RWPE2 (cell line): Measurements from ENCODE around the gene CA5A.
"Not testable (repeated sequence)": the region's sequence is repeated elsewhere in the genome, so short reads cannot be mapped to it uniquely, and the experiment has no call there.

Source experiments
- ATAC-seq: fragments of 200-7000 bp; cut with Tn5 transposase; 3 replicates; pipeline ENCODE4 v1.9.1; 2021; ENCODE audit warnings: low read depth
- DNase-seq: peaks from one replicate; pipeline ENCODE4 v3.0.0-alpha.2; 2020; ENCODE audit warnings: low spot score
- H3K27ac ChIP-seq: fragments of 450-650 bp; 2 replicates; pipeline ENCODE4 v1.5.1; 2017; ENCODE audit warnings: mild to moderate bottlenecking; ENCODE audit not compliant: poor library complexity, severe bottlenecking
- H3K27me3 ChIP-seq: fragments of 250-450 bp; sonication (Bioruptor Pico); 2 replicates; pipeline ENCODE4 v1.5.1; 2021; ENCODE audit warnings: mild to moderate bottlenecking, moderate library complexity; ENCODE audit not compliant: insufficient read depth, poor library complexity, severe bottlenecking
- H3K36me3 ChIP-seq: fragments of 250-450 bp; sonication (Bioruptor Pico); 2 replicates; pipeline ENCODE4 v1.5.1; 2020; ENCODE audit warnings: low read depth, mild to moderate bottlenecking, moderate library complexity
- H3K4me1 ChIP-seq: fragments of 250-450 bp; sonication (Bioruptor Pico); 2 replicates; pipeline ENCODE4 v1.5.1; 2021; ENCODE audit warnings: mild to moderate bottlenecking, moderate library complexity; ENCODE audit not compliant: insufficient read depth, poor library complexity, severe bottlenecking
- H3K4me3 ChIP-seq: fragments of 250-450 bp; sonication (Bioruptor Pico); 2 replicates; pipeline ENCODE4 v1.5.1; 2021; ENCODE audit warnings: mild to moderate bottlenecking, moderate library complexity; ENCODE audit not compliant: severe bottlenecking
- H3K9me3 ChIP-seq: fragments of 250-450 bp; sonication (Bioruptor Pico); 2 replicates; pipeline ENCODE4 v1.5.1; 2021; ENCODE audit warnings: mild to moderate bottlenecking, moderate library complexity; ENCODE audit not compliant: severe bottlenecking
- TF ChIP-seq, protein P1 (sequence below): fragments of 450-650 bp; IDR thresholded peaks from one replicate; pipeline ENCODE4 v1.5.1; 2017; ENCODE audit warnings: mild to moderate bottlenecking, moderate library complexity; ENCODE audit not compliant: poor library complexity, severe bottlenecking

Gene CA5A

DNA sequence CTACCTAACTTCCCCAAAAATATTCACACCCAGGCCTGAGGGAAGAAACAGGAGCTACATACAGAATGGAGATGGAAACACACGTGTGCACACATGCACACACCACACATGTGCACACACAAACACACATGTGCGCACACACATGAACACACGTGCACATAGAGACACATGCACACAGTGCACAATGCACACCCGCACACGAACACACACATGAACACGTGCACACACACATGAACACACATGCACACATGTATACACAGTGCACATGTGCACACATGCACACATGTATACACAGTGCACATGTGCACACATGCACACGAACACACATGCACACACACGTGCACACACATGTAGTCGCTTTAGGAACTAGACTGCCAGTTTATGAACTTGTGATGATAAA is 18.8 kb downstream of the CA5A start:
- H3K27me3 ChIP-seq, result no peaks in the 10 kb centered on the region
- ATAC-seq (no peak), DNase-seq (no peak)
- H3K4me3 ChIP-seq, result no peak overlapping the region
- H3K27ac ChIP-seq, result no peak overlapping the region
- H3K4me1 ChIP-seq, result no peaks in the 10 kb centered on the region
- TF ChIP-seq, protein P1, sequence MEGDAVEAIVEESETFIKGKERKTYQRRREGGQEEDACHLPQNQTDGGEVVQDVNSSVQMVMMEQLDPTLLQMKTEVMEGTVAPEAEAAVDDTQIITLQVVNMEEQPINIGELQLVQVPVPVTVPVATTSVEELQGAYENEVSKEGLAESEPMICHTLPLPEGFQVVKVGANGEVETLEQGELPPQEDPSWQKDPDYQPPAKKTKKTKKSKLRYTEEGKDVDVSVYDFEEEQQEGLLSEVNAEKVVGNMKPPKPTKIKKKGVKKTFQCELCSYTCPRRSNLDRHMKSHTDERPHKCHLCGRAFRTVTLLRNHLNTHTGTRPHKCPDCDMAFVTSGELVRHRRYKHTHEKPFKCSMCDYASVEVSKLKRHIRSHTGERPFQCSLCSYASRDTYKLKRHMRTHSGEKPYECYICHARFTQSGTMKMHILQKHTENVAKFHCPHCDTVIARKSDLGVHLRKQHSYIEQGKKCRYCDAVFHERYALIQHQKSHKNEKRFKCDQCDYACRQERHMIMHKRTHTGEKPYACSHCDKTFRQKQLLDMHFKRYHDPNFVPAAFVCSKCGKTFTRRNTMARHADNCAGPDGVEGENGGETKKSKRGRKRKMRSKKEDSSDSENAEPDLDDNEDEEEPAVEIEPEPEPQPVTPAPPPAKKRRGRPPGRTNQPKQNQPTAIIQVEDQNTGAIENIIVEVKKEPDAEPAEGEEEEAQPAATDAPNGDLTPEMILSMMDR, result no peak
- no peaks in the 10 kb centered on the region for H3K36me3 ChIP-seq
- H3K9me3 ChIP-seq, result no peaks in the 10 kb centered on the region

DNA sequence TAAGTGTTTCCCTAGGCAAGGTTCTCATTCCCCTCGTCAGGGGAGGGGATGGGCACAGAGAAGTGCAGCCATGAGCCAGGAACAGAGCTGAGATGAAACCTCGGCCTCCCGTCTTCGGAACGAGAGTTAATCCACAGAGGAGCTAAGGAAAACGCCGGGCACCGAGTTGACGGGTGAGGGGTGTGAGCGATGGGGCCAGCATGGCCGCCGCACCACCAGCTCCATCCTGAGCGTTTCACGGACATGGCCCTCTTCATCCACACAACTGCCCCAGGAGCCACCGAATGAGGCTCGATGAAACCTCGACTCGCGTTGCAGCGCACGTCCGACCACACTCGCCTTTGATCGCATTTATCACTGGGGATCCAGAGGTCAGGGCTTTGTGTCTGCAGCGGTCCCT is 21.5 kb downstream of the CA5A start:
- Histone ChIP-seq H3K27me3 (no peaks in the 10 kb centered on the region), H3K9me3 (no peaks in the 10 kb centered on the region), H3K36me3 (no peaks in the 10 kb centered on the region), H3K4me1 (no peaks in the 10 kb centered on the region), H3K4me3 (no peak overlapping the region), H3K27ac (no peak overlapping the region)
- DNase-seq (no peak), ATAC-seq (no peak)
- TF ChIP-seq, protein P1, result no peak

DNA sequence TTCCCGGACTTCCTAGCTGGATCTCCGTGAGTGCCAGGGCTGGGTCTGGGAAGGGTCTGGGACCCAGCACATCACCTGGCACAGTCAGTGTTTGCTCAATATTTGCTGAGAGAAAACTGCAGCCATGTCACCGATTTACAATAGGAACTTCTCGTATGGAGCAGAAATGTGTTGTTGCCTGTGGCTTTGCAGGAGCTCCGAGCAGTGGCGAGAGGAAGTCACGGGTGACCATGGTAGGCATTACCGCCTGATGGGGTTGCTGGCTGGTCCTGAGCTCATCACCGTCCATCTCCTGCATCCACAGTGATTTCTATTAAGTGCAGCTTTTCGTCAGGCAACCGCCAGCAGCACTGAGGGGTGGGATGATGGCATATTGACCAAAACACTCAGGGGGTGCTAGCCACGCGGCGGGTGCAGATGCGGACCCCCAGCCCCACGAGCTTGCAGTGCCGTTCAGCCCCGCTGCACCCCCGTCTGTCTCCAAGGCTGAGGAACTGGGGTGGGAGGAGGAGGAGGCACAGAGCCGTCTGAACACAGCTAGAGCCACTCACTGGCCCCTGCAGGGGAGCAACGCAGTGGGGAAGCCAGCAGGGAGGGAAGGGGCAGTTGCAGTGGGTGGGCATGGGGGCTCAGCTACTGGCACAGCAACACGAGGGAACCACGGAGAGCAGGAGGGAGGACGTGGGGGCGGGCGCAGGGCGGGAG is 22.2 kb downstream of the CA5A start:
- H3K9me3 ChIP-seq, H3K4me3 ChIP-seq, H3K4me1 ChIP-seq, H3K27ac ChIP-seq, ATAC-seq, DNase-seq, H3K36me3 ChIP-seq, H3K27me3 ChIP-seq: not testable (repeated sequence)

DNA sequence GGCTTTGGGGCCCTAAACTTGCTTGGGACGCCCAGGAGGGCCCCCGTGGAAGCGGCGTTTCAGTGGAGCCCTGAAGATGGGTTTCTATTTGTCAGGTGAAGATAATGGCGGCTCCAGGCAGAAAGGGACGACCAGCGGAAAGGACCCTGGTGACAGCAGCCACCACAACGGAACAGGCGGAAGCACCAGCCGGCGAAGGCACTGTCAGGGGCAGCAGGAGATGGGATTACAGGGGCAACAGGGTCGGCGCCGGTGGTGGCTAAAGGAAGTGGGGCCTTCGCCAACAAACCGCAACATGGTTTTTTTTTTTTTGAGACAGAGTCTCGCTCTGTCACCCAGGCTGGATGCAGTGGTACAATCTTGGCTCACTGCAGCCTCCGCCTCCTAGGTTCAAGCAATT is 23.6 kb downstream of the CA5A start:
- H3K4me3 ChIP-seq, ATAC-seq, H3K27me3 ChIP-seq, H3K27ac ChIP-seq, H3K9me3 ChIP-seq, DNase-seq, H3K4me1 ChIP-seq, H3K36me3 ChIP-seq: not testable (repeated sequence)

DNA sequence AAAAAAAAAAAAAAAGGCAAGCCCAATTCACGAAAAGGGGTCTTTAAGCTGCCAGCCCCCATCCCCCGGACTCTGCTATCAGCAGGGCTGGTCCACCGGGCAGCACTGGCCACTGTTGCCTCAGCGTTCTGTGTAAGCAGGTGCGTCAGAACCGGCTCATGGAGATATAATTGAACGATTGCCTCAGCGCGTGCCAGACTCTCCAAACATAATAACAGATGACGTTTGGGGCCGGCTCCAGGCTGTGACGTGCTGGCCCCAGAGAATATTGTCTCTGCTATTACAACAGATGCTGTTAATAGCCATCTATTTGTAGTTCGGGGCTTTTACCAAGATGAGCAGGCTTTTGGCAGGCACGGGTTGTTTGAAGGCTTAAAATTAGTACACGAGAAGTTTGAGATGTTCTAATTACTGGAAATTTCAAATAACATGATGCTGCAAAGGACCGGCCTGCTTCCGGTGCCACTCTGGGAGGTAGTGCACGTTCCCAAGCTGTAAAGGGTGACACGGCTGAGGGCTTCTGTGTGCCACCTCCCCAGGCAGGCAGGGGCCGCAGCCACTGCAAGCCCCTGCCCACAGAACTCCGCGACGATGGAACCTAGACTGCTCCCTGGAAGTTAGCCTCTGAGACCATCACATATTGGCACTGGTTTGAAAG is 25.1 kb downstream of the CA5A start:
- H3K27me3 ChIP-seq, H3K9me3 ChIP-seq, H3K27ac ChIP-seq, DNase-seq, H3K36me3 ChIP-seq, H3K4me1 ChIP-seq, H3K4me3 ChIP-seq: not testable (repeated sequence)
- ATAC-seq, result peak; percentile 74

DNA sequence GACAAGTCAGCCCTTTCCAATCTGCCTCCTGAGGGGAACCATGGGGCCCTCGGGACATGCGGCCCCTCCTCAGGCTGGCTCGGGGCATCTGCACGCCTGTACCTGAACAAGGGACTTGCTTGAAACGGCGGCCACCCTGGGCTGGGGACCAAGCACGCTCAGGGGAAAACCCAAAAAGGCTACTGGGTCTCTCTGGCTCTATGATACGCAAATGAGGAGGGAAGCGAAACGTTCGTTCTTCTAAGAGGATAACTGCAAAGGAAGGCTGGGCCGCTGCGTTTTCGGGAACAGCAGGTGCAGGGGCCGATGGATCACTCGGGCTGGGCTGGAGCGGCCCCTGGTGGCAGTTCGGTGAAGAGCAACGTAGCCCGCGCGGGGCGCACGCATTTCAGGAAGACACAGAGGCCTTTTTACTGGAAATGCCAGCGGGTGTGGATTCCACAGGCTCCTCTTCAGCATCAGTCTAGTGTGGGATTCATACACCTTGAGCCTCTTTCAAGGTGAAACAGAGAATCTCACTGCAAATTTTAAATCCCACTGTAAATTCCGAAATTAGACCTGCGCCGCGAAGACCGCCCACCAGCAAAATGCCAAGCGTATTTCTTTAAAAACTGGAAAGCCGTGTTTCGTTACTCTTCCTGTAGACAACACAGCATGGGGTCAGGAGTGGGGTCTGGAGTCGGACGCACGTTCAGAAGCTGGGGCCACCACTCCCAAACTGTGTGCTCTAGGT is 27.0 kb downstream of the CA5A start:
- not testable (repeated sequence) for H3K27me3 ChIP-seq, H3K27ac ChIP-seq, H3K4me3 ChIP-seq, H3K9me3 ChIP-seq, DNase-seq, H3K4me1 ChIP-seq, H3K36me3 ChIP-seq
- ATAC-seq, result peak; percentile 65
- TF ChIP-seq, protein P1, result peak; percentile 87

DNA sequence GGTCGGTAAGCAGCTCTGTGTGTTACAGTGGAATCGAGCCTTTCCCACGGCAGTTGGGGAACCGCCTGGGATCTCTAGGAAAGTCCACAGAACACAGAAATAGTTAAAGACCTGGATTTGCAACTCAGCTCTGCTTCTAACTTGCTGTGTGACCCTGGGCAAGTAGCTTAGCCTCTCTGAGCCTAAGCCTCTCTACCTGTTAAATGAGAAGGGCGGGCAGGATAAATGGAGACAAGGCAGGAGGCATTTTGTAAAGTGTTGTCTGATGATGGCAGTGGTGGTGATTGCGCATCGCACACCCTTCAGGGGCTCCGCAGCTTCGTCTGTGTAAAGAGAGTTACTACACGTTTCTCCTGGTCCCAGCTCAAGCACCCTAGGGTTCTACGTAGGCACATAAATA is 28.2 kb downstream of the CA5A start:
- not testable (repeated sequence) for ATAC-seq, H3K27me3 ChIP-seq, H3K9me3 ChIP-seq, DNase-seq, H3K27ac ChIP-seq, H3K36me3 ChIP-seq, H3K4me1 ChIP-seq, H3K4me3 ChIP-seq

DNA sequence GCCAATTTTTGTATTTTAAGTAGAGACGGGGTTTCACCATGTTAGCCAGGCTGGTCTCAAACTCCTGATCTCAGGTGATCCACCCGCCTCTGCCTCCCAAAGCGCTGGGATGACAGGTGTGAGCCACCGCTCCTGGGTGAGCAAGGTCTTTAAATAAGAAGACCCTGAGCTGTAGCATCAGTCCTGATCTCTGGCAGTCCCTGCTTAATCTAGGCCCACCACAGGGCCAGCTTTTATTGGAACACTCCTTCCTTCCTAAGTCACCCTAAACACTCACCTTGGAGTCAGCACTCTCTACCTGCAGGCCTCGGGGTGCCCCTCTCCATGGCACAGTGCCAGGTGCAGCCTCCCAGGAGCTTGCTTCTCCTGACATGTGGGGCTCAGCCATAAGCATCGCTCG is 30.8 kb downstream of the CA5A start:
- H3K4me1 ChIP-seq, DNase-seq, H3K27ac ChIP-seq, H3K4me3 ChIP-seq, H3K9me3 ChIP-seq, ATAC-seq, H3K36me3 ChIP-seq, H3K27me3 ChIP-seq: not testable (repeated sequence)
